ENCODE measurements around the gene SPC24.

GRCh38 chr19:11115895-11116446 is 39.6 kb downstream of the SPC24 start:
- no peak for TF ChIP-seq POLR2AphosphoS5 (IDR thresholded peaks at IDR 0.05; ENCODE audit: low read depth, low read length)
- TF ChIP-seq CTCF (IDR thresholded peaks at IDR 0.05), result no peak

All from Panc1 (cell line).